ENCODE results near the gene LRRC14B.

DNA sequence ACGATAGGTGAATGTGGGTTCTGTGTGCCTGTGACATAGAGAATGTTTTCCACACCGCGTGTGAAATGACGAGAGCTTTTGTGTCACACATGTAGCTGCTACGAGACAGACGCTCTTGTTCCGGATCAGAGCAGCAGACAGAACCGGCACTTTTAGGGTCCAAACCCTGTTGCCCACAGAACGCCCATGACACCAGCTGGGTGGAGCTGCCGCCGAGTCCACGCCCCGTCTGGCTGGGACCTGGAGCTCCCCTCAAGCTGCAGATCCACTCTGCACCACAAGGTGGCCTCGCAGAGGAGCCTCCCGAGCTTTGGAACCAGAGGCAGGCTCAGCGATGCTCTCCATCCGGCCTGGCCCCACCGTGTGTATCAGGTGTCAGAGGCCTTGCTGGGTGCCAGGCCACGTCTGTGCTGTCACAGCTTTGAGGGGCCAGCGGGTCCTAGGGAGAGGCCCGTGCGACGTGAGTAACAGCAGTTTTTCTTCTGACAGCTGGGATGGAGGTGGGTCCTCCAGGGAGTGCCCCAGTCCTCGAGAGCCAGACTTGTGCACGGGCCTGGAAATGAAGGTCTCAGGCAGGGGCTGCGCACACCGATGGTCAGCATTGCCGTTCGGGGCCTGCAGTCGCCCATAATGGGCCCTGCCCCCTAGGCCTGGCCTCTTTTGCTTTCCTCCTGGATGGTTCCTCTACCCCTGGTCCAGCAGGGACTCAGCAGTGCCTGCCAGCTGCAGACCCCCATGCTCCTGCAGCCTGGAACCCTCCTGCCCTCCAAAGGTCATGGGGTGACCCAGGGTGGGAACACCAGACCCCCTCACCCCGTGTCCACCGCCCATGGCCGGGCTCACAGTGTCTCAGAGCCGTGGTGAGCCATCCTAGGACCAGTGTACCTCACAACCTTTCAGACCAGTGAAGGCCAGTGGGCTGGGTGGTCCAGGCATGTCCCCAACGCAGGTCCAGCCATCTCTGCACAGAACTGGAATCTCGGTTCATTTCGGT is 2.5 kb upstream of the LRRC14B start:
- no peak for TF ChIP-seq POLR2A (IDR thresholded peaks at IDR 0.05)
- TF ChIP-seq, protein P1, sequence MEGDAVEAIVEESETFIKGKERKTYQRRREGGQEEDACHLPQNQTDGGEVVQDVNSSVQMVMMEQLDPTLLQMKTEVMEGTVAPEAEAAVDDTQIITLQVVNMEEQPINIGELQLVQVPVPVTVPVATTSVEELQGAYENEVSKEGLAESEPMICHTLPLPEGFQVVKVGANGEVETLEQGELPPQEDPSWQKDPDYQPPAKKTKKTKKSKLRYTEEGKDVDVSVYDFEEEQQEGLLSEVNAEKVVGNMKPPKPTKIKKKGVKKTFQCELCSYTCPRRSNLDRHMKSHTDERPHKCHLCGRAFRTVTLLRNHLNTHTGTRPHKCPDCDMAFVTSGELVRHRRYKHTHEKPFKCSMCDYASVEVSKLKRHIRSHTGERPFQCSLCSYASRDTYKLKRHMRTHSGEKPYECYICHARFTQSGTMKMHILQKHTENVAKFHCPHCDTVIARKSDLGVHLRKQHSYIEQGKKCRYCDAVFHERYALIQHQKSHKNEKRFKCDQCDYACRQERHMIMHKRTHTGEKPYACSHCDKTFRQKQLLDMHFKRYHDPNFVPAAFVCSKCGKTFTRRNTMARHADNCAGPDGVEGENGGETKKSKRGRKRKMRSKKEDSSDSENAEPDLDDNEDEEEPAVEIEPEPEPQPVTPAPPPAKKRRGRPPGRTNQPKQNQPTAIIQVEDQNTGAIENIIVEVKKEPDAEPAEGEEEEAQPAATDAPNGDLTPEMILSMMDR (IDR thresholded peaks at IDR 0.05) = peak; percentile 83 to 96 (median 94)

Measured in esophagus squamous epithelium (tissue), 4 donors.